ENCODE results near the gene NUDT7. TPM values are rescaled to one million over a fixed set of nuclear protein-coding genes. Genes with fewer than 3 reads are reported as not detected.

NUDT7 gene
- total RNA-seq, 1 donor from 2014 or later = 3.5 TPM

DNA sequence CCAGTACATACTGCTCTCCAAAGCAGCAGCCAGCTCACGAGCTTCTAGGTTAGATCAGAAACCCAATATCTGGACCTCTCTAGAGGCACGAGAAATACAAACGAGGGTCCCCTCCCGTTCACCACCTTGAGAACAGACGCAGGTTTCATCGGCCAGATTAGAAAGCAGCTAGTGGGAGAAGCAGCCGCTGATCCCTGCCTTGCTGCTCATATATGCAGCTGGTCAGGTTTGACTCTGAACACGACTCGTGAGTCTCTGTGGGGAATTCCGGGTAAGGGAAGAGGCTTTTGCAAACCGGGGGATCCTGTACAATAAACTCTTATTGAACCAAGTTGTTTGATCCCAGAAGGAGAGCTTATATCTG is 67.7 kb downstream of the NUDT7 start:
- peak overlapping the region; percentile 75 for H3K4me3 ChIP-seq (ENCODE audit: insufficient read depth, low read depth, low read length)
- H3K27ac ChIP-seq (ENCODE audit: low read depth, low read length) = no peak overlapping the region
- TF ChIP-seq, protein P1, sequence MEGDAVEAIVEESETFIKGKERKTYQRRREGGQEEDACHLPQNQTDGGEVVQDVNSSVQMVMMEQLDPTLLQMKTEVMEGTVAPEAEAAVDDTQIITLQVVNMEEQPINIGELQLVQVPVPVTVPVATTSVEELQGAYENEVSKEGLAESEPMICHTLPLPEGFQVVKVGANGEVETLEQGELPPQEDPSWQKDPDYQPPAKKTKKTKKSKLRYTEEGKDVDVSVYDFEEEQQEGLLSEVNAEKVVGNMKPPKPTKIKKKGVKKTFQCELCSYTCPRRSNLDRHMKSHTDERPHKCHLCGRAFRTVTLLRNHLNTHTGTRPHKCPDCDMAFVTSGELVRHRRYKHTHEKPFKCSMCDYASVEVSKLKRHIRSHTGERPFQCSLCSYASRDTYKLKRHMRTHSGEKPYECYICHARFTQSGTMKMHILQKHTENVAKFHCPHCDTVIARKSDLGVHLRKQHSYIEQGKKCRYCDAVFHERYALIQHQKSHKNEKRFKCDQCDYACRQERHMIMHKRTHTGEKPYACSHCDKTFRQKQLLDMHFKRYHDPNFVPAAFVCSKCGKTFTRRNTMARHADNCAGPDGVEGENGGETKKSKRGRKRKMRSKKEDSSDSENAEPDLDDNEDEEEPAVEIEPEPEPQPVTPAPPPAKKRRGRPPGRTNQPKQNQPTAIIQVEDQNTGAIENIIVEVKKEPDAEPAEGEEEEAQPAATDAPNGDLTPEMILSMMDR (IDR thresholded peaks at IDR 0.05; ENCODE audit: insufficient read depth, low read depth, low read length) = no peak
- no peak for TF ChIP-seq EZH2 (IDR thresholded peaks at IDR 0.05; ENCODE audit: insufficient read depth, low read length)
- H3K9ac ChIP-seq (ENCODE audit: low read length) = peak overlapping the region; percentile 75
- no peaks in the 10 kb centered on the region for H4K20me1 ChIP-seq (ENCODE audit: insufficient read depth, low read length)
- H2AFZ ChIP-seq (ENCODE audit: low read depth, low read length) = no peak overlapping the region
- Mint-ChIP-seq H3K9me3 (ENCODE audit: unreplicated experiment) (no peaks in the 10 kb centered on the region), H3K27me3 (ENCODE audit: low read depth, unreplicated experiment) (peaks cover 60% of the 10 kb centered on the region), H3K36me3 (ENCODE audit: low read depth, unreplicated experiment) (no peaks in the 10 kb centered on the region), H3K27ac (ENCODE audit: unreplicated experiment) (no peak overlapping the region), H3K4me3 (ENCODE audit: unreplicated experiment) (no peak overlapping the region), H3K4me1 (ENCODE audit: low read depth, unreplicated experiment) (no peaks in the 10 kb centered on the region)
- peak overlapping the region; percentile 93 for H3K4me2 ChIP-seq (ENCODE audit: low read length)
- peaks cover 13% of the 10 kb centered on the region for H3K4me1 ChIP-seq (ENCODE audit: insufficient read depth, low read length)
- peaks cover 13% of the 10 kb centered on the region for H3K79me2 ChIP-seq (ENCODE audit: insufficient read depth, low read length)
- FAIRE-seq = no peak
- peaks cover 5% of the 10 kb centered on the region for H3K27me3 ChIP-seq (ENCODE audit: insufficient read depth, low read length)
- H3K36me3 ChIP-seq (ENCODE audit: insufficient read depth, low read length) = no peaks in the 10 kb centered on the region
- H3K9me3 ChIP-seq (ENCODE audit: insufficient read depth, low read depth, low read length) = no peaks in the 10 kb centered on the region
- no peak for DNase-seq (ENCODE audit: low read depth)

GRCh38 chr16:77790912-77791311 is 68.6 kb downstream of the NUDT7 start:
- no peaks in the 10 kb centered on the region for H3K36me3 Mint-ChIP-seq (ENCODE audit: low read depth, unreplicated experiment)
- no peak overlapping the region for H3K4me3 ChIP-seq (ENCODE audit: insufficient read depth, low read depth, low read length)
- peak overlapping the region; percentile 47 for H3K4me2 ChIP-seq (ENCODE audit: low read length)
- peaks cover 57% of the 10 kb centered on the region for H3K27me3 Mint-ChIP-seq (ENCODE audit: low read depth, unreplicated experiment)
- no peaks in the 10 kb centered on the region for H3K9me3 ChIP-seq (ENCODE audit: insufficient read depth, low read depth, low read length)
- peaks cover 13% of the 10 kb centered on the region for H3K79me2 ChIP-seq (ENCODE audit: insufficient read depth, low read length)
- no peaks in the 10 kb centered on the region for H4K20me1 ChIP-seq (ENCODE audit: insufficient read depth, low read length)
- DNase-seq (ENCODE audit: low read depth) (peak; percentile 44), FAIRE-seq (peak; percentile 58)
- H3K27ac ChIP-seq (ENCODE audit: low read depth, low read length) = no peak overlapping the region
- peaks cover 5% of the 10 kb centered on the region for H3K27me3 ChIP-seq (ENCODE audit: insufficient read depth, low read length)
- no peaks in the 10 kb centered on the region for H3K9me3 Mint-ChIP-seq (ENCODE audit: unreplicated experiment)
- no peak overlapping the region for H2AFZ ChIP-seq (ENCODE audit: low read depth, low read length)
- no peak for TF ChIP-seq EZH2 (IDR thresholded peaks at IDR 0.05; ENCODE audit: insufficient read depth, low read length)
- TF ChIP-seq, protein P1 (IDR thresholded peaks at IDR 0.05; ENCODE audit: insufficient read depth, low read depth, low read length) = no peak
- no peaks in the 10 kb centered on the region for H3K36me3 ChIP-seq (ENCODE audit: insufficient read depth, low read length)
- H3K4me1 Mint-ChIP-seq (ENCODE audit: low read depth, unreplicated experiment) = no peaks in the 10 kb centered on the region
- H3K9ac ChIP-seq (ENCODE audit: low read length) = no peak overlapping the region
- peaks cover 13% of the 10 kb centered on the region for H3K4me1 ChIP-seq (ENCODE audit: insufficient read depth, low read length)
- H3K4me3 Mint-ChIP-seq (ENCODE audit: unreplicated experiment) = no peak overlapping the region
- H3K27ac Mint-ChIP-seq (ENCODE audit: unreplicated experiment) = no peak overlapping the region

Other genes with a start within 250 kb of the NUDT7 start
- 1.1 and 3.3 TPM in 2 replicates for gene VAT1L, start 66.0 kb downstream of the NUDT7 start, total RNA-seq

Data from astrocyte (in vitro differentiated cells and primary cell).